CD4-positive, alpha-beta T cell (primary cell): ENCODE results near the gene OXTR. TPM values are rescaled to one million over a fixed set of nuclear protein-coding genes. Genes with fewer than 3 reads are reported as not detected.

Experiments
- ATAC-seq: fragments of 200-7000 bp; cut with Tn5 transposase; one replicate; pipeline ENCODE4 v1.10.0; 2022; ENCODE audit warnings: mild to moderate bottlenecking; ENCODE audit not compliant: poor library complexity
- CTCF ChIA-PET: fragments of 350-600 bp; sonication (Branson Sonifier 250); formaldehyde crosslinking; loops from one replicate; lab custom pipeline; 2021; ENCODE audit warnings: antibody characterized with exemption, inconsistent platforms; lab: Charles Lee
- POLR2A ChIA-PET: fragments of 350-600 bp; sonication (Branson Sonifier 250); formaldehyde crosslinking; loops from one replicate; lab custom pipeline; 2021; ENCODE audit warnings: antibody characterized with exemption, inconsistent platforms; lab: Charles Lee
- DNase-seq, 14 experiments: peaks; one replicate each; pipeline ENCODE4 v3.0.0-alpha.2; 2013 to 2020; ENCODE audit warnings: mixed read lengths in 2 of 14
- H3K27ac ChIP-seq, 2 donors: one replicate each; pipeline versions ENCODE4 v1.5.1 to v1.7.0; 2013; ENCODE audit warnings: low read length in 2 of 2, low read depth in 1 of 2, mild to moderate bottlenecking in 1 of 2
- H3K27me3 ChIP-seq, 2 experiments: 1 replicate in 1 of 2; 2 replicates in 1 of 2; pipeline versions ENCODE4 v1.6.1 to v1.7.0; 2013; ENCODE audit warnings: low read length in 2 of 2, control low read depth in 1 of 2, mild to moderate bottlenecking in 1 of 2, moderate library complexity in 1 of 2; ENCODE audit not compliant: insufficient read depth in 2 of 2, control insufficient read depth in 1 of 2
- H3K36me3 ChIP-seq: one replicate; pipeline ENCODE4 v1.6.1; 2013; ENCODE audit warnings: low read length, control low read depth; ENCODE audit not compliant: insufficient read depth
- H3K4me1 ChIP-seq: one replicate; pipeline ENCODE4 v1.6.1; 2013; ENCODE audit warnings: low read length, control low read depth; ENCODE audit not compliant: insufficient read depth
- H3K4me3 ChIP-seq: one replicate; pipeline ENCODE4 v1.5.1; 2013; ENCODE audit warnings: mild to moderate bottlenecking, low read length, moderate library complexity
- H3K9me3 ChIP-seq, 2 experiments: 1 replicate in 1 of 2; 2 replicates in 1 of 2; pipeline versions ENCODE4 v1.6.1 to v1.7.0; 2013; ENCODE audit warnings: low read length in 2 of 2, mild to moderate bottlenecking in 2 of 2, control low read depth in 1 of 2, moderate library complexity in 1 of 2; ENCODE audit not compliant: control insufficient read depth in 1 of 2, insufficient read depth in 1 of 2
- H3K27ac Mint-ChIP-seq: one replicate; pipeline ENCODE4 v1.8.0; 2020; ENCODE audit warnings: mixed read lengths
- H3K27me3 Mint-ChIP-seq: one replicate; pipeline ENCODE4 v1.8.0; 2021; ENCODE audit warnings: mixed read lengths
- H3K36me3 Mint-ChIP-seq: one replicate; pipeline ENCODE4 v1.8.0; 2021; ENCODE audit warnings: low read depth, mixed read lengths
- H3K4me1 Mint-ChIP-seq: one replicate; pipeline ENCODE4 v1.8.0; 2021; ENCODE audit warnings: low read depth, mixed read lengths
- H3K4me3 Mint-ChIP-seq: one replicate; pipeline ENCODE4 v1.8.0; 2020; ENCODE audit warnings: mild to moderate bottlenecking, mixed read lengths
- H3K9me3 Mint-ChIP-seq: one replicate; pipeline ENCODE4 v1.8.0; 2020; ENCODE audit warnings: mixed read lengths
- intact Hi-C, 2 experiments: fragments of 100-400 bp; cut with DNase I in 1 of 2; cut with micrococcal nuclease in 1 of 2; formaldehyde crosslinking; loops; one replicate each; pipeline versions ENCODE4 v1.15.1 to v1.9.0; 2023 to 2025; cut with DNase I, micrococcal nuclease
- total RNA-seq, 174 experiments: library from RNA in 2 of 174; stranded (reverse) in 2 of 174; gene quantifications; one replicate each; pipeline ENCODE4 v1.2.3 and lab custom pipeline; 2021 to 2026
- TF ChIP-seq, protein P1 (sequence below): fragments of 200-600 bp; IDR thresholded peaks from one replicate; pipeline ENCODE4 v1.8.0; 2022; ENCODE audit warnings: antibody characterized with exemption, mild to moderate bottlenecking

The OXTR gene
- total RNA-seq, 2 experiments from 2014 or later = 0.11 to 0.17 TPM

GRCh38 chr3:8780279-8780678, 10.9 kb upstream of the OXTR start:
- Mint-ChIP-seq H3K9me3 (no peaks in the 10 kb centered on the region), H3K36me3 (no peaks in the 10 kb centered on the region), H3K27ac (no peak overlapping the region), H3K27me3 (peaks cover 19% of the 10 kb centered on the region), H3K4me3 (no peak overlapping the region), H3K4me1 (no peaks in the 10 kb centered on the region)
- Histone ChIP-seq H3K9me3 (no peaks in the 10 kb centered on the region), H3K36me3 (no peaks in the 10 kb centered on the region), H3K4me1 (no peaks in the 10 kb centered on the region), H3K27ac (no peak overlapping the region), H3K27me3 (no peaks in the 10 kb centered on the region), H3K4me3 (no peak overlapping the region)
- TF ChIP-seq, protein P1, sequence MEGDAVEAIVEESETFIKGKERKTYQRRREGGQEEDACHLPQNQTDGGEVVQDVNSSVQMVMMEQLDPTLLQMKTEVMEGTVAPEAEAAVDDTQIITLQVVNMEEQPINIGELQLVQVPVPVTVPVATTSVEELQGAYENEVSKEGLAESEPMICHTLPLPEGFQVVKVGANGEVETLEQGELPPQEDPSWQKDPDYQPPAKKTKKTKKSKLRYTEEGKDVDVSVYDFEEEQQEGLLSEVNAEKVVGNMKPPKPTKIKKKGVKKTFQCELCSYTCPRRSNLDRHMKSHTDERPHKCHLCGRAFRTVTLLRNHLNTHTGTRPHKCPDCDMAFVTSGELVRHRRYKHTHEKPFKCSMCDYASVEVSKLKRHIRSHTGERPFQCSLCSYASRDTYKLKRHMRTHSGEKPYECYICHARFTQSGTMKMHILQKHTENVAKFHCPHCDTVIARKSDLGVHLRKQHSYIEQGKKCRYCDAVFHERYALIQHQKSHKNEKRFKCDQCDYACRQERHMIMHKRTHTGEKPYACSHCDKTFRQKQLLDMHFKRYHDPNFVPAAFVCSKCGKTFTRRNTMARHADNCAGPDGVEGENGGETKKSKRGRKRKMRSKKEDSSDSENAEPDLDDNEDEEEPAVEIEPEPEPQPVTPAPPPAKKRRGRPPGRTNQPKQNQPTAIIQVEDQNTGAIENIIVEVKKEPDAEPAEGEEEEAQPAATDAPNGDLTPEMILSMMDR = no peak
- CTCF ChIA-PET = no interaction called here
- POLR2A ChIA-PET = no interaction called here
- intact Hi-C loops = no loop called here
- ATAC-seq = no peak
- DNase-seq = no peak

DNA sequence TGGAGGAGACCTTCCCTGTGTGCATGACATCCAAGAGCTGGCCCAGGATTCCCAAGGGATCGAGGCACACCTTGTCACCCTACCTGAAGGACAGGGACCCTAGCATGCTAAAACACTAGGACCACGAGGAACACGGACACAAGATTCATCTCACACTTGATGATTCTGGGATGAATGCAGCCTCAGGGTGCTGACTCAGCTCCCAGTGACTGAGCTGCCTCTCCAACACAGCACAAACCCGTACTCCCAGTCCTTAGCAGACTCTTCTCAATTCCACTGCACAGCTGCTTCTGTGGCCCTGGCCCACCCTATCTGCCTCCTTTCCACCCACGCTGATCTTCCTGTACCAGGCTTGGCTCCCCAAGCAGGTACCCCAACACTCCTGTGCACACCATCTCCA, 9.1 kb upstream of the OXTR start:
- Mint-ChIP-seq H3K27me3 (peaks cover 23% of the 10 kb centered on the region), H3K27ac (no peak overlapping the region), H3K4me3 (no peak overlapping the region), H3K4me1 (no peaks in the 10 kb centered on the region), H3K9me3 (no peaks in the 10 kb centered on the region), H3K36me3 (no peaks in the 10 kb centered on the region)
- DNase-seq (no peak), ATAC-seq (no peak)
- CTCF ChIA-PET = interaction anchor here (1.0 kb wide), 1 partner anchor 9 kb away, joined by 3 read pairs; the partner anchor contains the start of gene OXTR
- Histone ChIP-seq H3K9me3 (no peaks in the 10 kb centered on the region), H3K4me1 (no peaks in the 10 kb centered on the region), H3K27ac (no peak overlapping the region), H3K4me3 (no peak overlapping the region), H3K27me3 (no peaks in the 10 kb centered on the region), H3K36me3 (no peaks in the 10 kb centered on the region)
- POLR2A ChIA-PET = no interaction called here
- intact Hi-C loops = no loop called here
- TF ChIP-seq, protein P1 = no peak

GRCh38 chr3:8777978-8778267, 8.5 kb upstream of the OXTR start:
- Histone ChIP-seq H3K27me3 (no peaks in the 10 kb centered on the region), H3K36me3 (no peaks in the 10 kb centered on the region), H3K4me1 (no peaks in the 10 kb centered on the region), H3K4me3 (no peak overlapping the region), H3K27ac (no peak overlapping the region), H3K9me3 (no peaks in the 10 kb centered on the region)
- TF ChIP-seq, protein P1 = no peak
- POLR2A ChIA-PET = no interaction called here
- Mint-ChIP-seq H3K4me3 (no peak overlapping the region), H3K36me3 (no peaks in the 10 kb centered on the region), H3K27me3 (peaks cover 23% of the 10 kb centered on the region), H3K27ac (no peak overlapping the region), H3K4me1 (no peaks in the 10 kb centered on the region), H3K9me3 (no peaks in the 10 kb centered on the region)
- CTCF ChIA-PET = interaction anchor here (1.0 kb wide), 1 partner anchor 8 kb away, joined by 3 read pairs; the partner anchor contains the start of gene OXTR
- ATAC-seq (no peak), DNase-seq (no peak)
- intact Hi-C loops = no loop called here
